HepG2 (cell line): ENCODE measurements around the gene PPM1M.

Experiments
- CEBPB ChIP-seq: IDR thresholded peaks from 2 replicates; pipeline ENCODE4 v1.6.1; 2011; ENCODE audit warnings: low read depth, low read length, improper control_type of control experiment, borderline replicate concordance
- ZBTB1 ChIP-seq: sonication (generic); formaldehyde crosslinking; IDR thresholded peaks from 2 replicates; pipeline ENCODE4 v1.4.0; 2020; ENCODE audit warnings: missing genetic modification reagents, borderline replicate concordance
- ZNF616 ChIP-seq: sonication (generic); formaldehyde crosslinking; IDR thresholded peaks from 2 replicates; pipeline ENCODE4 v1.5.0; 2020; ENCODE audit warnings: low read depth, mild to moderate bottlenecking, missing genetic modification reagents

DNA sequence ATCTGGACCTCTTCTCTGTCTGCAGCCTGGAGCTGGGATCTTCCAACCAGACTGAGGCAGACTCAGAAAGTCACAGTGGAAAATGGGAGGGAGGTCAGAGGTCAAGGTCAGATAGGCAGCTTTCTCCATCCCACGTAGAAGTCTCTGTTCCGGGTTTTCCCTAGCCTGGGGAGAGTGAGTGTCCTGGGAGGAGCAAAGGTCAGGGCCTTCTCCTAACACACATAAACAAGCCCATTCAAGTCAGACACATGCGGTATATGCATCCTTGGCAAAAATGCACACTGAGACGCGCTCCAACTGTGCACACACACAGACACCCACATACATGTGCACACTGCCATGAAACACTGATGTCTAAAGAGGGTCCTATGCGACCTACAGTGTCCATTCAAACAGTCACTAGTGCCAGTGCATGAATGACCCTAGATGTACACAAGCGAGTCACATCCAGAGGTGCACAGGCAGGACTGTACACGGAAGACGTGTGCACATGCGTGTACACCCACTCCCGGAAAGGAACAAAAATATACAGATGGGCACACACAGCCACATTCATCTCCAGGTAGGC is 7.3 kb upstream of the PPM1M start:
- TF ChIP-seq ZBTB1 (CRISPR knock-in tag) (no peak), ZNF616 (CRISPR knock-in tag) (no peak), CEBPB (no peak)
